HepG2 (cell line): ENCODE measurements around the gene UBASH3A. TPM values are rescaled to one million over a fixed set of nuclear protein-coding genes. Genes with fewer than 3 reads are reported as not detected.

Experiments used
- ATAC-seq: fragments of 200-7000 bp; cut with Tn5 transposase; 3 replicates; pipeline ENCODE4 v1.9.1; 2020; ENCODE audit warnings: mild to moderate bottlenecking, moderate library complexity
- BruUV-seq: library from RNA; stranded (reverse); fragments of 400-500 nt; replicated peaks from 2 replicates; lab custom pipeline; 2021; lab: Mats Ljungman, UMichigan
- CTCF ChIA-PET: fragments of 300-600 bp; formaldehyde crosslinking; extraction: SDS; loops from one replicate; lab custom pipeline; 2021; ENCODE audit warnings: low total read pairs, inconsistent platforms, low intra/inter-chr PET ratio; lab: Yijun Ruan, JAX
- POLR2A ChIA-PET: fragments of 350-600 bp; sonication (Branson Sonifier 250); formaldehyde crosslinking; loops from one replicate; lab custom pipeline; 2020; ENCODE audit warnings: antibody characterized with exemption, inconsistent platforms; lab: Yijun Ruan, JAX
- DNase-seq: peaks from one replicate; pipeline ENCODE4 v3.0.0-alpha.2; 2015; ENCODE audit warnings: low spot score
- FAIRE-seq: peaks from 3 replicates; lab custom pipeline; 2011; peaks lifted over from hg19 to GRCh38; lab: Jason Lieb, UNC
- H2AFZ ChIP-seq: one replicate; pipeline ENCODE4 v1.6.1; 2011; ENCODE audit warnings: low read length, inconsistent platforms
- H3K27ac ChIP-seq: fragments of 300-600 bp; 3 replicates; pipeline ENCODE4 v1.8.0; 2011; ENCODE audit warnings: mixed run types, mild to moderate bottlenecking, mixed read lengths, low read length, inconsistent platforms; ENCODE audit not compliant: insufficient read depth; ENCODE audit errors: extremely low read length
- H3K27me3 ChIP-seq, 2 experiments: fragments of 200-600 bp in 1 of 2; 2 replicates in 1 of 2; 3 replicates in 1 of 2; pipeline versions ENCODE4 v1.6.0 to v1.8.0; 2011; ENCODE audit warnings: low read length in 2 of 2, mild to moderate bottlenecking in 2 of 2, moderate library complexity in 2 of 2, inconsistent platforms in 1 of 2; ENCODE audit not compliant: insufficient read depth in 2 of 2, control insufficient read depth in 1 of 2
- H3K36me3 ChIP-seq, 2 experiments: fragments of 200-600 bp in 1 of 2; replicated peaks in 1 of 2; 2 replicates in 1 of 2; 3 replicates in 1 of 2; pipeline versions ENCODE4 v1.5.1 to v1.8.0; 2011; ENCODE audit warnings: low read length in 2 of 2, inconsistent platforms in 1 of 2; ENCODE audit not compliant: insufficient read depth in 2 of 2, control insufficient read depth in 1 of 2
- H3K4me1 ChIP-seq: 2 replicates; pipeline ENCODE4 v1.5.1; 2012; ENCODE audit warnings: low read length, inconsistent platforms; ENCODE audit not compliant: insufficient read depth
- H3K4me2 ChIP-seq: 2 replicates; pipeline ENCODE4 v1.6.0; 2011; ENCODE audit warnings: low read depth, low read length, inconsistent platforms
- H3K4me3 ChIP-seq, 3 experiments: fragments of 200-600 bp in 1 of 3; sonication (generic), shearing (Covaris generic) in 1 of 3; replicated peaks in 1 of 3; 2 replicates each; pipeline ENCODE4 v1.5.1; 2011 to 2016; ENCODE audit warnings: low read length in 3 of 3, inconsistent platforms in 2 of 3, low read depth in 2 of 3, mild to moderate bottlenecking in 2 of 3, control low read depth in 1 of 3, mixed read lengths in 1 of 3; ENCODE audit not compliant: insufficient read depth in 1 of 3
- H3K79me2 ChIP-seq: one replicate; pipeline ENCODE4 v1.6.1; 2011; ENCODE audit warnings: low read length, inconsistent platforms; ENCODE audit not compliant: insufficient read depth
- H3K9ac ChIP-seq: 2 replicates; pipeline ENCODE4 v1.6.0; 2011; ENCODE audit warnings: mild to moderate bottlenecking, low read depth, low read length, inconsistent platforms; ENCODE audit not compliant: insufficient read depth
- H3K9me3 ChIP-seq: 2 replicates; pipeline ENCODE4 v1.5.1; 2012; ENCODE audit warnings: mild to moderate bottlenecking, low read length
- H4K20me1 ChIP-seq: 2 replicates; pipeline ENCODE4 v1.6.0; 2011; ENCODE audit warnings: inconsistent platforms, mild to moderate bottlenecking, low read length, moderate library complexity; ENCODE audit not compliant: insufficient read depth
- ATF5 ChIP-seq: sonication (generic); formaldehyde crosslinking; IDR thresholded peaks from 2 replicates; pipeline ENCODE4 v1.4.0; 2020; ENCODE audit warnings: mild to moderate bottlenecking, low read depth, missing genetic modification reagents
- DBP ChIP-seq: sonication (generic); formaldehyde crosslinking; IDR thresholded peaks from 2 replicates; pipeline ENCODE4 v1.4.0; 2020; ENCODE audit warnings: missing genetic modification reagents; ENCODE audit errors: not compliant biosample characterization
- MAFK ChIP-seq, 2 experiments: IDR thresholded peaks in 1 of 2; conservative IDR thresholded peaks in 1 of 2; 2 replicates each; pipeline ENCODE4 v1.6.1; 2011; ENCODE audit warnings: improper control_type of control experiment in 2 of 2, low read length in 2 of 2
- ZNF335 ChIP-seq: sonication (generic); formaldehyde crosslinking; IDR thresholded peaks from 2 replicates; pipeline ENCODE4 v1.4.0; 2020; ENCODE audit warnings: missing genetic modification reagents
- ZNF530 ChIP-seq: sonication (generic); formaldehyde crosslinking; IDR thresholded peaks from 2 replicates; pipeline ENCODE4 v1.5.0; 2020; ENCODE audit warnings: low read depth, mild to moderate bottlenecking, missing genetic modification reagents
- ZNF672 ChIP-seq: sonication (generic); formaldehyde crosslinking; IDR thresholded peaks from 2 replicates; pipeline ENCODE4 v1.8.1; 2022; ENCODE audit warnings: missing genetic modification reagents
- WGBS: methylation state at CpG from one replicate; pipeline ENCODE4 v1.1.6; 2017; ENCODE audit warnings: low lambda C conversion rate; 5-methylcytosine and 5-hydroxymethylcytosine counted together
- in situ Hi-C: cut with HindIII; loops from 2 replicates; pipeline ENCODE4 v1.10.0; 2017; ENCODE audit warnings: low pct_unique_long_range_greater_than_20kb; ENCODE audit not compliant: extremely low pct_ligation_motif_present
- intact Hi-C: fragments of 100-400 bp; cut with micrococcal nuclease; formaldehyde crosslinking; loops from one replicate; pipeline ENCODE4 v1.10.0; 2022; ENCODE audit not compliant: unreplicated experiment
- polyA plus RNA-seq, 8 experiments: library from polyadenylated mRNA; depleted of rRNA in 3 of 8; stranded (reverse) in 7 of 8; unstranded in 1 of 8; fragments of >200 nt; fragmentation: Illumina TruSeq in 4 of 8; extraction: Trizol in 4 of 8; gene quantifications; 2 replicates each; pipeline versions ENCODE4 v1.2.1 to v1.2.3, GENCODE V29; 2011 to 2016; ENCODE audit warnings: low read depth in 4 of 8, missing spikeins in 1 of 8, mixed read lengths in 1 of 8; ENCODE audit not compliant: insufficient read depth in 1 of 8
- total RNA-seq, 5 experiments: library from RNA; depleted of rRNA; stranded (reverse); fragments of >200 nt; fragmentation: Illumina TruSeq; extraction: Trizol; gene quantifications; 2 replicates each; pipeline ENCODE4 v1.2.3, GENCODE V29; 2016; ENCODE audit warnings: low read depth in 1 of 5

UBASH3A gene
- total and polyA plus RNA-seq, 2 of the 13 experiments (the other 11 are each of a cell fraction or from before 2014, with no cell fraction given), result not detected

GRCh38 chr21:42374457-42374856 lies 29.2 kb upstream of the UBASH3A start:
- in situ Hi-C loops (no loop called here), intact Hi-C loops (no loop called here)
- TF ChIP-seq MAFK (conservative IDR thresholded peaks at IDR 0.05 in 1 of 2, IDR thresholded peaks at IDR 0.05 in 1 of 2; ENCODE audit: low read length in 2 of 2) (no peak), ZNF672 (CRISPR knock-in tag) (no peak)
- ChIA-PET POLR2A (no interaction called here), CTCF (interaction anchor here (0.6 kb wide), 1 partner anchor 52 kb away, joined by 3 read pairs; no protein-coding TSS in a partner anchor)
- H3K4me2 ChIP-seq, result no peak overlapping the region
- no peaks in the 10 kb centered on the region for H4K20me1 ChIP-seq
- no peaks in the 10 kb centered on the region for H3K4me1 ChIP-seq
- BruUV-seq, result no TSS peak
- WGBS, result 85% methylated on average over 7 of the region's 7 CpGs
- H3K4me3 ChIP-seq, result no peak overlapping the region
- H3K27me3 ChIP-seq, result peaks cover 0 to 1% of the 10 kb centered on the region in 2 experiments; a peak in 1 of 5 replicates
- H3K79me2 ChIP-seq, result no peaks in the 10 kb centered on the region
- FAIRE-seq (no peak), ATAC-seq (no peak), DNase-seq (no peak)
- H3K9me3 ChIP-seq, result no peaks in the 10 kb centered on the region
- no peak overlapping the region for H3K27ac ChIP-seq
- H3K9ac ChIP-seq, result no peak overlapping the region
- no peak overlapping the region for H2AFZ ChIP-seq
- H3K36me3 ChIP-seq, result no peaks in the 10 kb centered on the region

- H3K4me2 ChIP-seq, result no peak overlapping the region
- no peak for DNase-seq
- FAIRE-seq, result no peak
- H3K27ac ChIP-seq, result no peak overlapping the region
- POLR2A ChIA-PET, result no interaction called here
- no peaks in the 10 kb centered on the region for H3K79me2 ChIP-seq
- no peak overlapping the region for H2AFZ ChIP-seq
- ATAC-seq, result no peak
- in situ Hi-C loops (no loop called here), intact Hi-C loops (no loop called here)
- no peak overlapping the region for H3K9ac ChIP-seq
- H4K20me1 ChIP-seq, result no peaks in the 10 kb centered on the region
- BruUV-seq, result no TSS peak
- TF ChIP-seq DBP (CRISPR knock-in tag) (no peak), ZNF335 (CRISPR knock-in tag) (no peak), ATF5 (CRISPR knock-in tag) (no peak), ZNF530 (CRISPR knock-in tag) (no peak)
- no peak overlapping the region for H3K4me3 ChIP-seq
- H3K27me3 ChIP-seq, result peaks cover 0 to 1% of the 10 kb centered on the region in 2 experiments; a peak in 1 of 5 replicates
- H3K36me3 ChIP-seq, result no peaks in the 10 kb centered on the region
- H3K4me1 ChIP-seq, result no peaks in the 10 kb centered on the region
- CTCF ChIA-PET, result interaction anchor here (0.6 kb wide), 1 partner anchor 53 kb away, joined by 3 read pairs; no protein-coding TSS in a partner anchor
- no peaks in the 10 kb centered on the region for H3K9me3 ChIP-seq
- WGBS, result 91% methylated on average over 23 of the region's 23 CpGs
These were observed 28.7 kb upstream of the UBASH3A start for GRCh38 chr21:42374864-42375499.
